Heart left ventricle (tissue), 16 donors: ENCODE results near the gene STRA8. TPM values are rescaled to one million over a fixed set of nuclear protein-coding genes. Genes with fewer than 3 reads are reported as not detected.
A peak's percentile ranks its signal among the peaks of the same experiment; 100 is the strongest.

Experiments used
- ATAC-seq, 4 donors: fragments of 200-7000 bp; cut with Tn5 transposase; one replicate each; pipeline ENCODE4 v1.9.1; 2020 to 2022; ENCODE audit warnings: moderate library complexity in 4 of 4, mild to moderate bottlenecking in 3 of 4, moderate number of reproducible peaks in 1 of 4
- DNase-seq, 5 donors: peaks; one replicate each; pipeline ENCODE4 v3.0.0-alpha.2; 2020
- H3K27ac ChIP-seq, 12 donors: fragments of 200-600 bp; sonication (generic) in 4 of 12; one replicate each; pipeline versions ENCODE4 v1.5.0 to v1.8.0; 2016 to 2022; ENCODE audit warnings: mild to moderate bottlenecking in 2 of 12
- H3K27me3 ChIP-seq, 9 donors: fragments of 200-600 bp; sonication (generic) in 2 of 9; one replicate each; pipeline versions ENCODE4 v1.5.1 to v1.8.0; 2016 to 2022; ENCODE audit warnings: mild to moderate bottlenecking in 3 of 9
- H3K36me3 ChIP-seq, 9 donors: fragments of 200-600 bp; sonication (generic) in 2 of 9; one replicate each; pipeline versions ENCODE4 v1.5.0 to v1.8.0; 2018 to 2022; ENCODE audit warnings: mild to moderate bottlenecking in 2 of 9
- H3K4me1 ChIP-seq, 12 donors: fragments of 200-600 bp; sonication (generic) in 4 of 12; one replicate each; pipeline versions ENCODE4 v1.5.0 to v1.8.0; 2016 to 2022; ENCODE audit warnings: mild to moderate bottlenecking in 3 of 12
- H3K4me3 ChIP-seq, 12 donors: fragments of 200-600 bp; sonication (generic) in 4 of 12; one replicate each; pipeline versions ENCODE4 v1.5.0 to v1.8.0; 2017 to 2022; ENCODE audit warnings: mild to moderate bottlenecking in 9 of 12, moderate library complexity in 4 of 12
- H3K9me3 ChIP-seq, 12 donors: fragments of 200-600 bp; sonication (generic) in 4 of 12; one replicate each; pipeline versions ENCODE4 v1.5.0 to v1.8.0; 2016 to 2022; ENCODE audit warnings: mild to moderate bottlenecking in 1 of 12
- POLR2A ChIP-seq, 2 donors: fragments of 450-650 bp; IDR thresholded peaks; one replicate each; pipeline ENCODE4 v1.6.1; 2017; ENCODE audit warnings: antibody characterized with exemption in 2 of 2, mild to moderate bottlenecking in 2 of 2, moderate library complexity in 2 of 2
- WGBS, 4 donors: extraction: QIAGEN DNeasy Blood & Tissue Kit in 2 of 4; methylation state at CpG; one replicate each; pipeline versions ENCODE4 v1.1.5 to v1.1.7; 2013 to 2018; 5-methylcytosine and 5-hydroxymethylcytosine counted together
- intact Hi-C, 10 donors: fragments of 100-400 bp; cut with DNase I; formaldehyde crosslinking; loops; one replicate each; pipeline versions ENCODE4 v1.11.1 to v1.14.2; 2022
- polyA plus RNA-seq, 2 donors: library from polyadenylated mRNA; stranded (reverse); fragments of 200-250 nt; gene quantifications; one replicate each; pipeline ENCODE4 v1.2.3, GENCODE V29; 2013
- total RNA-seq, 9 donors: library from RNA; depleted of rRNA in 2 of 9; stranded (reverse); fragments of >200 nt in 2 of 9; fragmentation: NEBNext Ultra II Directional in 3 of 9; extraction: Animal tissue kit (Norgen Biotek cat#: 25700) in 3 of 9; gene quantifications; one replicate each; pipeline versions ENCODE4 v1.1.0 to v1.2.4, GENCODE V29; 2016 to 2023
- TF ChIP-seq, protein P1 (sequence below), 12 donors: fragments of 200-600 bp; sonication (generic) in 4 of 12; IDR thresholded peaks; one replicate each; pipeline versions ENCODE4 v1.5.0 to v1.8.0; 2018 to 2022; ENCODE audit warnings: antibody characterized with exemption in 12 of 12, mild to moderate bottlenecking in 5 of 12
- donor health status: ischemic (EF 13 %, LVEDD 7.1; RV severe dilation, severe dysfunction).
- donor health status: healthy with polysubstance abuse.
- donor health status: DM: no; HTN: yes; CAD: no.
- donor health status: DM: no; HTN: no; CAD: no.
- donor health status: ischemic (EF 25% LVEDD 6.9; RV normal size, moderate dysfunction).
- donor health status: ischemic (EF 25% LVEDD 5.7; RV mildly dilated, moderate dysfunction).
- donor health status: healthy.
- donor health status: DM: yes; HTN: yes; CAD: no.
- donor health status: ischemic (EF 35%, LVEDD 5.7; RV mildly dilated, moderate dysfunction).
- donor health status: nonischemic (EF 11% LVEDD 7.7; RV severe dilation, severe dysfunction).
- donor health status: DM: yes; HTN: yes; CAD: no.
- donor health status: PGD.
- donor health status: ischemic (EF 29% LVEDD 5.4; RV normal size, mild dysfunction).
- donor health status: nonischemic (EF 23%, LVEDD 6.1; RV moderate dilation, normal function).

STRA8 gene
- total and polyA plus RNA-seq, 11 donors, result not detected

- DNase-seq (no peak), ATAC-seq (no peak)
- H3K36me3 ChIP-seq, result no peaks in the 10 kb centered on the region
- intact Hi-C loops, result no loop called here
- H3K9me3 ChIP-seq, result no peaks in the 10 kb centered on the region
- H3K4me1 ChIP-seq, result no peaks in the 10 kb centered on the region
- H3K27me3 ChIP-seq, result peaks cover 0 to 8% (median 0%) of the 10 kb centered on the region in 9 donors
- TF ChIP-seq, protein P1, sequence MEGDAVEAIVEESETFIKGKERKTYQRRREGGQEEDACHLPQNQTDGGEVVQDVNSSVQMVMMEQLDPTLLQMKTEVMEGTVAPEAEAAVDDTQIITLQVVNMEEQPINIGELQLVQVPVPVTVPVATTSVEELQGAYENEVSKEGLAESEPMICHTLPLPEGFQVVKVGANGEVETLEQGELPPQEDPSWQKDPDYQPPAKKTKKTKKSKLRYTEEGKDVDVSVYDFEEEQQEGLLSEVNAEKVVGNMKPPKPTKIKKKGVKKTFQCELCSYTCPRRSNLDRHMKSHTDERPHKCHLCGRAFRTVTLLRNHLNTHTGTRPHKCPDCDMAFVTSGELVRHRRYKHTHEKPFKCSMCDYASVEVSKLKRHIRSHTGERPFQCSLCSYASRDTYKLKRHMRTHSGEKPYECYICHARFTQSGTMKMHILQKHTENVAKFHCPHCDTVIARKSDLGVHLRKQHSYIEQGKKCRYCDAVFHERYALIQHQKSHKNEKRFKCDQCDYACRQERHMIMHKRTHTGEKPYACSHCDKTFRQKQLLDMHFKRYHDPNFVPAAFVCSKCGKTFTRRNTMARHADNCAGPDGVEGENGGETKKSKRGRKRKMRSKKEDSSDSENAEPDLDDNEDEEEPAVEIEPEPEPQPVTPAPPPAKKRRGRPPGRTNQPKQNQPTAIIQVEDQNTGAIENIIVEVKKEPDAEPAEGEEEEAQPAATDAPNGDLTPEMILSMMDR (IDR thresholded peaks at IDR 0.05), result no peak
- no peak for TF ChIP-seq POLR2A (IDR thresholded peaks at IDR 0.05)
- no peak overlapping the region for H3K27ac ChIP-seq
- H3K4me3 ChIP-seq, result no peak overlapping the region
- 80 to 89% (median 84%) methylated on average over 7 to 9 of the region's 9 CpGs for WGBS, 4 donors
Measured at GRCh38 chr7:135240441-135240840, 6.8 kb downstream of the STRA8 start.

- H3K4me3 ChIP-seq, result no peak overlapping the region
- H3K27ac ChIP-seq, result no peak overlapping the region
- H3K9me3 ChIP-seq, result no peaks in the 10 kb centered on the region
- peaks cover 0 to 8% (median 0%) of the 10 kb centered on the region in 9 donors for H3K27me3 ChIP-seq
- no peak for TF ChIP-seq POLR2A (IDR thresholded peaks at IDR 0.05)
- TF ChIP-seq, protein P1 (IDR thresholded peaks at IDR 0.05), result no peak
- 75 to 77% (median 75%) methylated on average over 5 of the region's 5 CpGs for WGBS, 4 donors
- no peaks in the 10 kb centered on the region for H3K4me1 ChIP-seq
- no peak for DNase-seq
- no peak for ATAC-seq
- H3K36me3 ChIP-seq, result no peaks in the 10 kb centered on the region
- intact Hi-C loops, result no loop called here
Measured at GRCh38 chr7:135242096-135242684, 8.6 kb downstream of the STRA8 start.

- TF ChIP-seq, protein P1 (IDR thresholded peaks at IDR 0.05), result no peak
- no peak for TF ChIP-seq POLR2A (IDR thresholded peaks at IDR 0.05)
- Histone ChIP-seq H3K9me3 (no peaks in the 10 kb centered on the region), H3K36me3 (no peaks in the 10 kb centered on the region), H3K4me3 (no peak overlapping the region), H3K4me1 (no peaks in the 10 kb centered on the region), H3K27me3 (peaks cover 0 to 8% (median 0%) of the 10 kb centered on the region in 9 donors), H3K27ac (no peak overlapping the region)
- intact Hi-C loops, result no loop called here
- ATAC-seq, result no peak
- 82 to 89% (median 85%) methylated on average over 9 of the region's 9 CpGs for WGBS, 4 donors
- no peak for DNase-seq
Measured at GRCh38 chr7:135245226-135246190, 11.9 kb downstream of the STRA8 start.

- ATAC-seq (peak in 1 of 4 donors; percentile 29), DNase-seq (no peak)
- peaks cover 0 to 8% (median 0%) of the 10 kb centered on the region in 9 donors for H3K27me3 ChIP-seq
- H3K4me3 ChIP-seq, result no peak overlapping the region
- H3K36me3 ChIP-seq, result no peaks in the 10 kb centered on the region
- H3K9me3 ChIP-seq, result no peaks in the 10 kb centered on the region
- H3K27ac ChIP-seq, result no peak overlapping the region
- TF ChIP-seq, protein P1 (IDR thresholded peaks at IDR 0.05), result no peak
- TF ChIP-seq POLR2A (IDR thresholded peaks at IDR 0.05), result no peak
- no peaks in the 10 kb centered on the region for H3K4me1 ChIP-seq
- intact Hi-C loops, result no loop called here
- 93 to 98% (median 97%) methylated on average over 38 to 43 of the region's 43 CpGs for WGBS, 4 donors
Measured at GRCh38 chr7:135246191-135246825, 12.7 kb downstream of the STRA8 start.
